ENCODE data around the gene IL17C. TPM values are rescaled to one million over a fixed set of nuclear protein-coding genes. Genes with fewer than 3 reads are reported as not detected.

The IL17C gene
- total RNA-seq, 1 donor from 2014 or later = not detected

DNA sequence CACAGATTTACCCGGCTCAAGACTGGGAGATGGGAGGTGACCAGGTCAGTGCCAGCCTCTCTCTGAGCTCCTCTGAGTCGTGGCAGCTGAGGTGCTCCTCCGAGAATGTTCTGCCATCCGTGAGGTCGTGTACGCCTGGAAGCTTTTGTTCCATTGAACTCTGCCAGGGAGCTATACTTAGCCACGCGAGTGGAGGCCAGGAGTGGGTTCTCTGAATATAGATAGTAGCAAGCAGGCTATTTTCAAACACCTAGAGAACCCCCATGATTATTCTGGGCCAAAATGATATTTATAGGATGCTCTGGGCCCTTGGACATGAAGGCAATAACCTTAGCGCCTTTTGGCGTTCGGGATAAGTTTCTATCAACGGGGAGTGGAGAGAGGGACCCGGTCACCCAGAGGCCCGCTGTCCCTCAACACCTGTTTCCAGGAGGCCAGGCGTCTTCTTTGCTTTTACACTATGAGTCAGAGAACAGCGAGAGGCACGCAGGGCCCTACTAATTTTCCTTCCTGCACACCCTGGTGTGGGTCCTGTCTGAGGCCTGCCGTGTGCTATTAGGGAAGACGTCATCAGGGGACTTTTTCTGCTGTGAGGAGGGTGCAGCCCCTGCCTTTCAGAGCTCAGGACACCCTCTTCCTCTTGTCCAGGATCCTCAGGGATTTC lies 35.5 kb downstream of the IL17C start:
- no peak for DNase-seq (ENCODE audit: low spot score)
- intact Hi-C loops (cut with DNase I) = no loop called here

DNA sequence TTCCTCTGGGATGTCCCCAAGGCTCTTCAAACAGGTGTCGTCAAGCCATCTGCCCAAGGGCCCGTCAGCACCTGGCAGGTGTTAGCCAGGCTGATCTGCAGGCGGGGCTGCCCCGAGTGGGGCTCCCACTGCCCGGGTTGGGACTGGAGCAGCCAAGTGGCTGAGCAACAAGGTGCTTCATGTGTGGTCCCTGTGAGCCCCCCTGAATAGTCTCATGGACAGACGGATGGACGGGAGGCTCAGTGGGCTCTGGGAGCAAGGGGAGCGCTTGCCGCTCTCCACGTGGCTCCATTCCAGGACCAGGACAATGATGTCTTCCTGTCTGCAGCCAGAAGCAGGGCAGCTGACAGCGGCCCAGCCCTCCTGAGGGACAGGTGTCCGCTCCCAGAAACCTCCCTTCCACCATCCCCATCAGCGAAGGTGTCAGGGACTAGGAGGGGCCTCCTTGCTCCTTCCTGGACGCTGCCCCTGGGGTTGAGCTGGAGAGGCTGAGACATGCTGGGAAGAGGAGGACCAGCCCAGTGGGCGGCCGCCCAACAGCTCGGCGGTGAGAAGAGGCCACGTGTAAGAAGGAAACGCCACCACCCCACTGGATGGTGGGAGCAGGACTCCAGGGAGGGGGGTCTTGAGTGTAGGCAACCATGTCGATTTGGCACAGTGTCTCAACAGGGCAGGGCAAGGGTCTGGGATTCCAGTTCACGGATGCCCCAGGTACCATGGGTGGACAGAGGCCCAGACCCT lies 38.3 kb downstream of the IL17C start:
- no peak for DNase-seq (ENCODE audit: low spot score)
- intact Hi-C loops (cut with DNase I) = no loop called here

DNA sequence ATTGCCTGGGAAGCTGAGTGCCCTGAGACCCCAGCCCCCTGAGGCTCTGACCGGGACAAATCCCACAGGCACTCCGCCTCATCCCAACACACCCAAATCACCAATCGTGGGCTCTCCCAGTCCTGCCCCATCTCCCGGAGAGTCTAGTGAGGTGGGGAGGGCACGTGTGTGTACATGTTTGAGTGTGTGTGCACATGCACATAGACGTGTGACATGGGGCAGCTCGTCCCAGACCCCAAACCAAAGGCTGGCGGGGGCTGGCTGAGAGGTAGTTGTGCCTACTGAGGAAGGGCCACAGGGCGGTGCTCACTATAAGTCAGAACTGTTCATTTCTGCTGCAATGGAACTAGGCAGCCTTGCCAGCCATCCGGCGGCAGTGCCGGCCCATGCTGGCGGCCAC lies 39.3 kb downstream of the IL17C start:
- no peak for DNase-seq (ENCODE audit: low spot score)
- intact Hi-C loops (cut with DNase I) = no loop called here

- DNase-seq (ENCODE audit: low spot score) = no peak
- intact Hi-C loops (cut with DNase I) = no loop called here
Observed at GRCh38 chr16:88678224-88678979, 40.0 kb downstream of the IL17C start.

- intact Hi-C loops (cut with DNase I) = no loop called here
- no peak for DNase-seq (ENCODE audit: low spot score)
Observed at GRCh38 chr16:88680554-88681083, 42.2 kb downstream of the IL17C start.

DNA sequence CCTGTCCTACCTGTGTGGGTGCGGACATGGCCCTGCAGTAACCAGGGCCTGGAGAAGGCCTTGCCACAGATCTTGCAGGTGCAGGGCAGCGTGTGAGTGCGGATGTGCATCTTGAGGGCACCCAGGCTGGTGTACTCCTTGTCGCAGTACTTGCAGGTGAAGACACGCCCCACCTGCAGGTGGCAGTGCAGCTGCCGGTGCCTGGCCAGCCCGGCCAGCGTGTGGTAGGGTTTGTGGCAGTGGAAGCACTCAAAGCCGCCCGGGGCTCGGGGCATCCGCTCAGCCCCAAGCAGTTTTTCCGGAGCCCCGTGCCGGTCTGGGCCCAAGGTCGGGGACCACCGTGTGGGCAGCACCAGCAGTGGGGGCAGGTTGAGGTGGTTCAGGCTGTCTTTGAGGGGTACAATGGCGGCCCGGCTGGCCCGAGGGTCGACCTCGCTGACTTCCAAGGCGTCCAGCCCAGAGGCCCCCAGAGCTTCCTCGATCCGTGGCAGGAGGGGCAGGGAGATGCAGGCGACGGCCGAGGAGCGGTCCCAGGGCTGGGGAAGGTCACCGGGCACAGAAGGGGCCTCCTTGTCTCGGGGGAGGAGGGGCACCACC lies 42.8 kb downstream of the IL17C start:
- intact Hi-C loops (cut with DNase I) = no loop called here
- no peak for DNase-seq (ENCODE audit: low spot score)

DNA sequence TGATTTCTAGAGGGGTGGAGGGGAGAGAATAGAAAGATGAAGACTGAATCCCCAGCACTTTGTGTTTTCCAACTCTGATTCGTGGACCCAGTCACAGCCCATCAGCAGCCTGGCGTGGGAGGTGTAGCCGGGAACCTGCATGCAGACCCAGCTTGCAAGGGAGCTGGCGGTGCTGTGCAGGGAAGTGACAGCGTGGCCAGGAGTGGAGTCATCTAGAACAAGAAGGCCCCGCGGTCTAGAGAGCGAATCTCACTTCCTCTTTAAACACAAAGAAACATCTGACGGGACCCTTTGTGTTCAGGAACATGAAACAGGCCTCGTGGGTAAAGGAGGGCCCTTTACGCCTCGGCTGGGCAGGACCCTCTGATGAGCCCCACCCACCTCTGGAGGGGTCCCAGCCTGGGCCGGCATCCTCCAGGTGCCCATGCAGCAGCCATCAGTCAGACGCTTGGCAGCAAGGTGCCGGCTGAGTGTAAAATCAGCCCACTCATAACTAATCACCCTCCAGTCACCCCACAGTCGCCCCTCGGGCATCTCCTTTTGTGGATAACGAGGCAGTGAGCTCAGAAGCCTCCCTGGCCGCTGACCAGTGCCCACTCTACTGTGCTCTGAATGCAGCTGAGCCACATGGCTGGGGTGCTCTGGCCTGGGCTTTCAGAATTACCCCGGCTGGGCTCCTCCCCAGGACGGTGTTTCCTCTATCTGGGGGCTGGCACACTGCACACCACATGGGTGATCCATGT lies 43.5 kb downstream of the IL17C start:
- DNase-seq (ENCODE audit: low spot score) = no peak
- intact Hi-C loops (cut with DNase I) = no loop called here

DNA sequence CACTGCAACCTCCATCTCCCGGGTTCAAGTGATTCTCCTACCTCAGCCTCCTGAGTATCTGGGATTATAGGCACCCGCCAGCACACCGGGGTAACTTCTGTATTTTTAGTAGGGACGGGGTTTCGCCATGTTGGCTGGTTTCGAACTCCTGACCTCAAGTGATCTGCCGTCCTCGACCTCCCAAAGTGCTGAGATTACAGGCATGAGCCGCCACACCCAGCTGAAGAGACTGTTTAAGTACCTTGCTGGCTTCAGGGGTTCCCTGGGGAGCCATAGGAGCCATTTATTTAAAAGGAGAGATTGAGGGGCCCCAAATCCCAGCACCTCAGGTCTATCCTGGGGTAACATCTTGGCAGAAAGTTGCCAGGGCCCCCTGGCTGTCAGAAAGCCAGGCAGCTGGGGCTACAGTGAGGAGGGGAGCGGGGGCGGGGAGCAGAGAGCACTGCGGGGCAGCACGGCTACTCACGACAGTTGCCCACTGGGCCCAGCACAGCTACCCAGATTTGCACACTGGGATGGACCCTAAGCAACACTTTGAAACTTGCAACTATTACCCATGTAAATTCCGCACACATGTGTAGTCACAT lies 46.3 kb downstream of the IL17C start:
- no peak for DNase-seq (ENCODE audit: low spot score)

DNA sequence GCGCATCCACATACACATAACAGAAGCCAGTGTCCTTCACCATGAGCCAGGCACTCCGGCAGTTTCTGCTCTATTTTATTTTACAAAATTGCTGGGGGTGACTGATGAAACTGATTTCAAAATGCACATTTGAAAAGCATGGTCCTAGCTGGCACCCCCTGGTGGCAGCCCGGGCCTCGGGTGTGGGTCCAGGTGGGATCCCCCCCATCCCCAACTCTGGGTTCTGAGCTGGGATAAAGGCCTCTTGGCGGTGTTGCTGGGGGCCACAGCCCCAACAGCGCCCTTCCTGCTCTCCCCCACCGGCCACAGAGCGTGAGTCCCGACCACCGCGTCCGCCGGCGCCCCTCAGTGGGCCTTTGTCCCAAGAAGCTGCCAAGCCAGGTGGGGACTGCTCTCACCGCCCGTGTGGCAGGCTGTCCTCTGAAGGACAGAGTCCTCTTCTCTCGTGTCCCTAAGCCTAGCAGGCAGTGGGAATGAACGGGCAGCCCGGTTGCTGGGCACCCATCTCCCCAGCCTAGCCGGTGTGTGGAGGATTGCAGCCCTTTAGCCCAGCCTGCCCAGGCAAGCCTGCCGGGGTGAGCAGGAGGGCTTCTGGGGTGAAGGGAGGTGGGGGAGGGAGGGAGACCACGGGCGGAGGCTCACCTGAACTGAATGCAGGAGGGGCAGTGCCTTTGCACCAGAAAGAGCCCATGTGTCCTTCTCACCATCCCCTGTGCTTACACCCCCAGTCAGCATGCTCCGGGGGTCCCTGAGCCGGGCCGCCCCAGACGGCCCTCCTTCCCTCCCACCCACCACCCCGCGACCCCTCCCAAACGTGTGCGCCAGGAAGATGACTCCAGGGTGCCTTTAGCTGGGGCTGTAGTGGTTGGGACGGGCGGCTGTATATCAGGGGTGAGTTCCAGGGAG lies 47.0 kb downstream of the IL17C start:
- intact Hi-C loops (cut with DNase I) = no loop called here

More for the DNA sequence above, 46.3 kb downstream of the IL17C start:
- intact Hi-C loops (cut with DNase I) = no loop called here

DNA sequence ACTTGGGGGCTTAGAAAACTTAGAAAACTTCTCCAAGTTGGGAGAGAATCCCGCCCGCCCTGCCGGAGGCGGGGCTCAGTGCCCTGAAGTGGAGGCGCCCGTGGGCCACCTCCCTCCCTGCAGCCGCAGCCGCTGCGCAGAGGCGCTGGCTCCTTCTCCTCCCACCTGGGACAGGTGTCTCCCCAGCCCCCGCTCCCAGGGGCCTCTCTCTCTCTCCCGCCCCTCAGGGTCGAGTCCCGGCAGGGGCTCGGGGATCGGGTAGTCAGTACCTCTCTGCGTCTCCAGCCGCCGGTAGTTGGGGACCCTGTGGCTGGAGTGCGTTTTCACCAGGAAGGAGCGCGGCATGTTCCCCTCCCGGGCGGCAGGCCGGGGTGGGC lies 47.7 kb downstream of the IL17C start:
- intact Hi-C loops (cut with DNase I) = no loop called here
- no peak for DNase-seq (ENCODE audit: low spot score)

More for the DNA sequence above, 47.0 kb downstream of the IL17C start:
- DNase-seq (ENCODE audit: low spot score) = no peak

- intact Hi-C loops (cut with DNase I) = no loop called here
Observed at GRCh38 chr16:88686439-88687253, 48.3 kb downstream of the IL17C start, which contains the start of gene SNAI3. Gene SNAI3 (minus strand): TSS chr16:88686507. CDS start chr16:88686406, 101 bp downstream.

DNA sequence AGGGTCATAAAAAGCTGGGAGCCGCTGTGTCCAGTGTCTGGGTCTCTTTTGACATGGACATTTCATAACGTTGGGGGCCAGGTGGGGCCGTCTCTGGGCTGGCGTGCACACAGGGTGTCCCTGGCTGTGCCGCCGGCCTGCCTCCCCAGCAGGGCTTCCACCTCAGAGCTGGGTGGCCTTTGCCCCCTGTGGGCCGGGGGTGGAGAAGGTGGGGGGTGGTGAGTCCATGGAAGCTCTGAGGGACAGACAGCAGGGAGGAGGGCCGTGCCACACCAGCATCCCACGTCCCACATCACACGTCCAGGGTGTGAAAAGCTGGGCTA lies 48.8 kb downstream of the IL17C start:
- intact Hi-C loops (cut with DNase I) = no loop called here
- DNase-seq (ENCODE audit: low spot score) = no peak

More at GRCh38 chr16:88686439-88687253, 48.3 kb downstream of the IL17C start, which contains the start of gene SNAI3:
- peak; percentile 96 for DNase-seq (ENCODE audit: low spot score)

GRCh38 chr16:88687676-88688012 lies 49.3 kb downstream of the IL17C start:
- intact Hi-C loops (cut with DNase I) = no loop called here
- DNase-seq (ENCODE audit: low spot score) = no peak

- DNase-seq (ENCODE audit: low spot score) = no peak
- intact Hi-C loops (cut with DNase I) = no loop called here
Observed at GRCh38 chr16:88688013-88688778, 49.8 kb downstream of the IL17C start.
